Endothelial cell of umbilical vein (primary cell): ENCODE measurements around the gene DDHD1. TPM values are rescaled to one million over a fixed set of nuclear protein-coding genes. Genes with fewer than 3 reads are reported as not detected.

Source experiments
- BruUV-seq: library from RNA; stranded (reverse); fragments of 400-500 nt; replicated peaks from 2 replicates; lab custom pipeline; 2021; lab: Mats Ljungman, UMichigan
- CTCF ChIA-PET: fragments of 300-600, 350-600 bp; sonication (Branson Sonifier 250); formaldehyde crosslinking; loops from one replicate; lab custom pipeline; 2021; ENCODE audit warnings: antibody characterized with exemption, inconsistent platforms; lab: Charles Lee
- POLR2A ChIA-PET: fragments of 300-600, 350-600 bp; sonication (Branson Sonifier 250); formaldehyde crosslinking; loops from one replicate; lab custom pipeline; 2021; ENCODE audit warnings: antibody characterized with exemption, inconsistent platforms; lab: Charles Lee
- DNase-seq: peaks from one replicate; pipeline ENCODE4 v3.0.0-alpha.2; 2011; ENCODE audit warnings: low read depth, low spot score
- FAIRE-seq: peaks from 2 replicates; lab custom pipeline; 2011; peaks lifted over from hg19 to GRCh38; lab: Jason Lieb, UNC
- H2AFZ ChIP-seq: 2 replicates; pipeline ENCODE4 v1.6.0; 2012; ENCODE audit warnings: low read depth, low read length, control low read depth, inconsistent platforms
- H3K27ac ChIP-seq: 2 replicates; pipeline ENCODE4 v1.5.1; 2011; ENCODE audit warnings: low read depth, mild to moderate bottlenecking, control low read depth, low read length, moderate library complexity; ENCODE audit not compliant: insufficient read depth
- H3K27me3 ChIP-seq, 2 experiments: 2 replicates each; pipeline versions ENCODE4 v1.6.0 to v1.6.1; 2011; ENCODE audit warnings: low read length in 2 of 2, mixed read lengths in 1 of 2; ENCODE audit not compliant: control insufficient read depth in 2 of 2, insufficient read depth in 2 of 2
- H3K36me3 ChIP-seq, 2 experiments: 2 replicates in 1 of 2; 3 replicates in 1 of 2; pipeline ENCODE4 v1.5.1; 2011; ENCODE audit warnings: low read length in 2 of 2, mild to moderate bottlenecking in 1 of 2, moderate library complexity in 1 of 2; ENCODE audit not compliant: control insufficient read depth in 2 of 2, insufficient read depth in 2 of 2; ENCODE audit errors: extremely low read depth in 1 of 2
- H3K4me1 ChIP-seq: 3 replicates; pipeline ENCODE4 v1.5.1; 2011; ENCODE audit warnings: mild to moderate bottlenecking, low read length; ENCODE audit not compliant: control insufficient read depth, insufficient read depth; ENCODE audit errors: extremely low read depth
- H3K4me2 ChIP-seq: 2 replicates; pipeline ENCODE4 v1.6.1; 2011; ENCODE audit warnings: low read length, control low read depth, mixed read lengths; ENCODE audit not compliant: insufficient read depth
- H3K4me3 ChIP-seq, 3 experiments: fragments of 200-600 bp in 1 of 3; sonication (generic), shearing (Covaris generic) in 1 of 3; replicated peaks in 1 of 3; 2 replicates each; pipeline ENCODE4 v1.5.1; 2011 to 2016; ENCODE audit warnings: control low read depth in 3 of 3, low read length in 3 of 3, mild to moderate bottlenecking in 2 of 3, inconsistent platforms in 1 of 3, low read depth in 1 of 3, moderate library complexity in 1 of 3; ENCODE audit not compliant: insufficient read depth in 1 of 3
- H3K79me2 ChIP-seq: 2 replicates; pipeline ENCODE4 v1.6.0; 2012; ENCODE audit warnings: low read length, inconsistent platforms; ENCODE audit not compliant: control insufficient read depth, insufficient read depth
- H3K9ac ChIP-seq: replicated peaks from 2 replicates; pipeline ENCODE3; 2011; ENCODE audit warnings: low read length, control low read depth; ENCODE audit not compliant: insufficient read depth; ENCODE audit errors: extremely low read depth
- H3K9me1 ChIP-seq: replicated peaks from 3 replicates; pipeline ENCODE4 v1.6.0; 2011; ENCODE audit warnings: mild to moderate bottlenecking, low read length; ENCODE audit not compliant: control insufficient read depth, insufficient read depth; ENCODE audit errors: extremely low read depth
- H3K9me3 ChIP-seq: replicated peaks from 2 replicates; pipeline ENCODE4 v1.5.1; 2012; ENCODE audit warnings: low read length, inconsistent platforms; ENCODE audit not compliant: control insufficient read depth, insufficient read depth
- H4K20me1 ChIP-seq: replicated peaks from 2 replicates; pipeline ENCODE3; 2011; ENCODE audit warnings: mild to moderate bottlenecking, low read length; ENCODE audit not compliant: control insufficient read depth, insufficient read depth; ENCODE audit errors: extremely low read depth
- CTCF ChIP-seq, 2 donors: IDR thresholded peaks; 1 replicate in 1 of 2; 2 replicates in 1 of 2; pipeline ENCODE4 v1.5.1; 2011; ENCODE audit warnings: low read length in 2 of 2, mild to moderate bottlenecking in 2 of 2, moderate library complexity in 2 of 2, control low read depth in 1 of 2, inconsistent platforms in 1 of 2, low read depth in 1 of 2; ENCODE audit not compliant: insufficient read depth in 1 of 2; ENCODE audit errors: extremely low read depth in 1 of 2
- EZH2 ChIP-seq: IDR thresholded peaks from 2 replicates; pipeline ENCODE4 v1.6.1; 2012; ENCODE audit warnings: borderline replicate concordance, low read depth, mild to moderate bottlenecking, moderate library complexity, low read length, inconsistent platforms; ENCODE audit not compliant: severe bottlenecking
- FOS ChIP-seq: IDR thresholded peaks from 2 replicates; pipeline ENCODE4 v1.6.1; 2011; ENCODE audit warnings: mild to moderate bottlenecking, low read length, moderate library complexity, borderline replicate concordance; ENCODE audit not compliant: insufficient read depth
- JUN ChIP-seq: IDR thresholded peaks from 2 replicates; pipeline ENCODE4 v1.6.1; 2011; ENCODE audit warnings: borderline replicate concordance, low read depth; ENCODE audit not compliant: insufficient read length, insufficient read depth
- MAX ChIP-seq: IDR thresholded peaks from 2 replicates; pipeline ENCODE4 v1.6.1; 2011; ENCODE audit not compliant: insufficient read depth, insufficient read length
- MYC ChIP-seq: IDR thresholded peaks from one replicate; pipeline ENCODE4 v1.6.1; 2011; ENCODE audit warnings: mild to moderate bottlenecking, low read depth, low read length
- POLR2A ChIP-seq: IDR thresholded peaks from 2 replicates; pipeline ENCODE4 v1.6.1; 2012; ENCODE audit warnings: low read depth, mild to moderate bottlenecking, control low read depth, low read length
- POLR2AphosphoS5 ChIP-seq: IDR thresholded peaks from 2 replicates; pipeline ENCODE4 v1.6.1; 2012; ENCODE audit warnings: low read depth, mild to moderate bottlenecking, control low read depth, low read length, moderate library complexity; ENCODE audit not compliant: insufficient read depth
- dilution Hi-C: fragments of 300-500 bp; cut with MboI; formaldehyde crosslinking; loops from one replicate; pipeline ENCODE4 v1.15.0; 2019; ENCODE audit warnings: low sequenced_read_pairs; ENCODE audit not compliant: extremely low pct_ligation_motif_present
- intact Hi-C: fragments of 100-400 bp; cut with micrococcal nuclease; formaldehyde crosslinking; loops from one replicate; pipeline ENCODE4 v1.10.0; 2022
- polyA plus RNA-seq, 4 experiments: library from polyadenylated mRNA; depleted of rRNA in 3 of 4; stranded (reverse) in 3 of 4; unstranded in 1 of 4; fragments of >200 nt; gene quantifications; 2 replicates each; pipeline versions ENCODE4 v1.2.1 to v1.2.3, GENCODE V29; 2011 to 2012; ENCODE audit warnings: missing spikeins in 1 of 4
- total RNA-seq: library from RNA; stranded (reverse); gene quantifications from 2 replicates; pipeline ENCODE4 v1.2.3, GENCODE V29; 2021

The DDHD1 gene
- total and polyA plus RNA-seq, 2 donors (not counting 3 experiments of a cell fraction or from before 2014, with no cell fraction given) = 2.7 to 12.4 TPM

GRCh38 chr14:53055003-53055402 lies 98.1 kb downstream of the DDHD1 start:
- Histone ChIP-seq H3K9me3 (no peaks in the 10 kb centered on the region), H3K27me3 (no peaks in the 10 kb centered on the region), H3K79me2 (no peaks in the 10 kb centered on the region), H3K4me1 (peaks cover 3% of the 10 kb centered on the region), H3K9me1 (no peaks in the 10 kb centered on the region), H3K27ac (no peak overlapping the region), H3K36me3 (no peaks in the 10 kb centered on the region), H2AFZ (peak overlapping the region; percentile 44), H4K20me1 (no peaks in the 10 kb centered on the region), H3K9ac (no peak overlapping the region), H3K4me2 (no peak overlapping the region), H3K4me3 (no peak overlapping the region)
- ChIA-PET CTCF (interaction anchor here (0.7 to 4.3 kb wide), 10 partner anchors 10 to 1293 kb away, joined by 3 to 33 read pairs (median 6); no protein-coding TSS in a partner anchor), POLR2A (no interaction called here)
- no TSS peak for BruUV-seq
- DNase-seq (peak; percentile 70), FAIRE-seq (peak; percentile 70)
- TF ChIP-seq JUN (no peak), EZH2 (no peak), POLR2A (no peak), FOS (no peak), POLR2AphosphoS5 (no peak), CTCF (IDR thresholded peaks at IDR 0.05; ENCODE audit: extremely low read depth in 1 of 2, insufficient read depth in 1 of 2, low read depth in 1 of 2, low read length in 2 of 2) (peak; percentile 46 to 50), MAX (no peak), MYC (no peak)
- intact Hi-C loops (loop anchor here (1.0 to 2.0 kb wide), 4 partner anchors 94 to 756 kb away; no protein-coding TSS in a partner anchor), dilution Hi-C loops (no loop called here)
